ENCODE data around the gene TMPRSS3. TPM values are rescaled to one million over a fixed set of nuclear protein-coding genes. Genes with fewer than 3 reads are reported as not detected.

The TMPRSS3 gene
- total and polyA plus RNA-seq, 2 of the 13 experiments (the other 11 are each of a cell fraction or from before 2014, with no cell fraction given) = 2.8 to 16.9 TPM

GRCh38 chr21:42435401-42435800, 39.5 kb upstream of the TMPRSS3 start:
- H3K36me3 ChIP-seq (replicated peaks in 1 of 2; ENCODE audit: control insufficient read depth in 1 of 2, insufficient read depth in 2 of 2, low read length in 2 of 2) = no peaks in the 10 kb centered on the region
- intact Hi-C loops (cut with micrococcal nuclease; ENCODE audit: unreplicated experiment) (no loop called here), in situ Hi-C loops (cut with HindIII; ENCODE audit: extremely low pct_ligation_motif_present, low pct_unique_long_range_greater_than_20kb) (no loop called here)
- no peak overlapping the region for H2AFZ ChIP-seq (ENCODE audit: low read length)
- H4K20me1 ChIP-seq (ENCODE audit: insufficient read depth, low read length) = no peaks in the 10 kb centered on the region
- no peak overlapping the region for H3K9ac ChIP-seq (ENCODE audit: insufficient read depth, low read depth, low read length)
- BruUV-seq (replicated peaks) = no TSS peak
- no peaks in the 10 kb centered on the region for H3K4me1 ChIP-seq (ENCODE audit: insufficient read depth, low read length)
- CTCF ChIA-PET (ENCODE audit: low intra/inter-chr PET ratio, low total read pairs) = no interaction called here
- no peak for DNase-seq (ENCODE audit: low spot score)
- no peaks in the 10 kb centered on the region for H3K79me2 ChIP-seq (ENCODE audit: insufficient read depth, low read length)
- H3K4me2 ChIP-seq (ENCODE audit: low read depth, low read length) = no peak overlapping the region
- no peak for TF ChIP-seq ZNF619 (CRISPR knock-in tag; IDR thresholded peaks at IDR 0.05)
- TF ChIP-seq ZNF274 (CRISPR knock-in tag; IDR thresholded peaks at IDR 0.05) = no peak
- TF ChIP-seq ZNF556 (CRISPR knock-in tag; IDR thresholded peaks at IDR 0.05; ENCODE audit: borderline replicate concordance) = no peak
- no peak for TF ChIP-seq RBM22 (optimal IDR thresholded peaks at IDR 0.05; ENCODE audit: low read length)
- TF ChIP-seq, protein P1, sequence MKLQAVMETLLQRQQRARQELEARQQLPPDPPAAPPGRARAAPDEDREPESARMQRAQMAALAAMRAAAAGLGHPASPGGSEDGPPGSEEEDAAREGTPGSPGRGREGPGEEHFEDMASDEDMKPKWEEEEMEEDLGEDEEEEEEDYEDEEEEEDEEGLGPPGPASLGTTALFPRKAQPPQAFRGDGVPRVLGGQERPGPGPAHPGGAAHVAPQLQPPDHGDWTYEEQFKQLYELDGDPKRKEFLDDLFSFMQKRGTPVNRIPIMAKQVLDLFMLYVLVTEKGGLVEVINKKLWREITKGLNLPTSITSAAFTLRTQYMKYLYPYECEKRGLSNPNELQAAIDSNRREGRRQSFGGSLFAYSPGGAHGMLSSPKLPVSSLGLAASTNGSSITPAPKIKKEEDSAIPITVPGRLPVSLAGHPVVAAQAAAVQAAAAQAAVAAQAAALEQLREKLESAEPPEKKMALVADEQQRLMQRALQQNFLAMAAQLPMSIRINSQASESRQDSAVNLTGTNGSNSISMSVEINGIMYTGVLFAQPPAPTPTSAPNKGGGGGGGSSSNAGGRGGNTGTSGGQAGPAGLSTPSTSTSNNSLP (IDR thresholded peaks at IDR 0.05; ENCODE audit: low read depth, low read length) = no peak
- TF ChIP-seq, protein P2, sequence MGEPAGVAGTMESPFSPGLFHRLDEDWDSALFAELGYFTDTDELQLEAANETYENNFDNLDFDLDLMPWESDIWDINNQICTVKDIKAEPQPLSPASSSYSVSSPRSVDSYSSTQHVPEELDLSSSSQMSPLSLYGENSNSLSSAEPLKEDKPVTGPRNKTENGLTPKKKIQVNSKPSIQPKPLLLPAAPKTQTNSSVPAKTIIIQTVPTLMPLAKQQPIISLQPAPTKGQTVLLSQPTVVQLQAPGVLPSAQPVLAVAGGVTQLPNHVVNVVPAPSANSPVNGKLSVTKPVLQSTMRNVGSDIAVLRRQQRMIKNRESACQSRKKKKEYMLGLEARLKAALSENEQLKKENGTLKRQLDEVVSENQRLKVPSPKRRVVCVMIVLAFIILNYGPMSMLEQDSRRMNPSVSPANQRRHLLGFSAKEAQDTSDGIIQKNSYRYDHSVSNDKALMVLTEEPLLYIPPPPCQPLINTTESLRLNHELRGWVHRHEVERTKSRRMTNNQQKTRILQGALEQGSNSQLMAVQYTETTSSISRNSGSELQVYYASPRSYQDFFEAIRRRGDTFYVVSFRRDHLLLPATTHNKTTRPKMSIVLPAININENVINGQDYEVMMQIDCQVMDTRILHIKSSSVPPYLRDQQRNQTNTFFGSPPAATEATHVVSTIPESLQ (CRISPR knock-in tag; conservative IDR thresholded peaks at IDR 0.05) = no peak
- TF ChIP-seq E2F5 (CRISPR knock-in tag; conservative IDR thresholded peaks at IDR 0.05) = no peak
- no peak for TF ChIP-seq BATF2 (CRISPR knock-in tag; IDR thresholded peaks at IDR 0.05)
- no peak for ATAC-seq
- POLR2A ChIA-PET = no interaction called here
- no peak overlapping the region for H3K27ac ChIP-seq (ENCODE audit: extremely low read length, insufficient read depth, low read length)
- no peaks in the 10 kb centered on the region for H3K9me3 ChIP-seq (ENCODE audit: low read length)
- FAIRE-seq = no peak
- no peaks in the 10 kb centered on the region for H3K27me3 ChIP-seq (ENCODE audit: control insufficient read depth in 1 of 2, insufficient read depth in 2 of 2, low read length in 2 of 2)
- H3K4me3 ChIP-seq (replicated peaks in 1 of 3; ENCODE audit: insufficient read depth in 1 of 3, low read depth in 2 of 3, low read length in 3 of 3) = no peak overlapping the region
- 8% methylated on average over 4 of the region's 4 CpGs for WGBS (ENCODE audit: low lambda C conversion rate)

Data from HepG2 (cell line).